Activated naive CD4-positive, alpha-beta T cell treated with anti-CD3 and anti-CD28 coated beads for 36 hours (primary cell): ENCODE measurements around the gene KNSTRN. TPM values are rescaled to one million over a fixed set of nuclear protein-coding genes. Genes with fewer than 3 reads are reported as not detected.

ENCODE experiments used
- CTCF ChIA-PET: fragments of 350-600 bp; sonication (Branson Sonifier 250); formaldehyde crosslinking; loops from one replicate; lab custom pipeline; 2021; ENCODE audit warnings: antibody characterized with exemption; lab: Charles Lee
- DNase-seq: peaks from one replicate; pipeline ENCODE4 v3.0.0-alpha.2; 2020
- H3K27ac Mint-ChIP-seq: one replicate; pipeline ENCODE4 v1.8.0; 2021; ENCODE audit warnings: mild to moderate bottlenecking, mixed read lengths
- H3K27me3 Mint-ChIP-seq: one replicate; pipeline ENCODE4 v1.8.0; 2021; ENCODE audit warnings: low read depth, mixed read lengths
- H3K36me3 Mint-ChIP-seq: one replicate; pipeline ENCODE4 v1.8.0; 2021; ENCODE audit warnings: low read depth, mixed read lengths
- H3K4me1 Mint-ChIP-seq: one replicate; pipeline ENCODE4 v1.8.0; 2021; ENCODE audit warnings: low read depth, mixed read lengths
- H3K4me3 Mint-ChIP-seq: one replicate; pipeline ENCODE4 v1.8.0; 2021; ENCODE audit warnings: mild to moderate bottlenecking, moderate library complexity, mixed read lengths
- H3K9me3 Mint-ChIP-seq: one replicate; pipeline ENCODE4 v1.8.0; 2021; ENCODE audit warnings: mixed read lengths
- intact Hi-C: fragments of 100-400 bp; cut with micrococcal nuclease; formaldehyde crosslinking; loops from one replicate; pipeline ENCODE4 v1.15.1; 2023
- total RNA-seq, 2 experiments: library from RNA; stranded (reverse); gene quantifications; one replicate each; pipeline ENCODE4 v1.2.3, GENCODE V29; 2021

The KNSTRN gene
- total RNA-seq, 2 experiments from 2014 or later, result 60.7 to 62.1 TPM

GRCh38 chr15:40347559-40348473 is 34.7 kb upstream of the KNSTRN start:
- Mint-ChIP-seq H3K27ac (no peak overlapping the region), H3K9me3 (no peaks in the 10 kb centered on the region), H3K27me3 (no peaks in the 10 kb centered on the region), H3K36me3 (no peaks in the 10 kb centered on the region), H3K4me1 (no peaks in the 10 kb centered on the region), H3K4me3 (no peak overlapping the region)
- no peak for DNase-seq
- intact Hi-C loops, result no loop called here
- CTCF ChIA-PET, result interaction anchor here (1.0 kb wide), 1 partner anchor 74 kb away, joined by 3 read pairs; no protein-coding TSS in a partner anchor

GRCh38 chr15:40348474-40348870 is 34.0 kb upstream of the KNSTRN start:
- no peaks in the 10 kb centered on the region for H3K36me3 Mint-ChIP-seq
- CTCF ChIA-PET, result interaction anchor here (1.0 kb wide), 1 partner anchor 74 kb away, joined by 3 read pairs; no protein-coding TSS in a partner anchor
- no peak overlapping the region for H3K27ac Mint-ChIP-seq
- H3K4me3 Mint-ChIP-seq, result no peak overlapping the region
- no peaks in the 10 kb centered on the region for H3K27me3 Mint-ChIP-seq
- H3K4me1 Mint-ChIP-seq, result no peaks in the 10 kb centered on the region
- no peaks in the 10 kb centered on the region for H3K9me3 Mint-ChIP-seq
- DNase-seq, result no peak
- intact Hi-C loops, result no loop called here

- H3K9me3 Mint-ChIP-seq, result no peaks in the 10 kb centered on the region
- CTCF ChIA-PET, result interaction anchor here (1.1 kb wide), 1 partner anchor 10 kb away, joined by 3 read pairs; no protein-coding TSS in a partner anchor
- H3K4me3 Mint-ChIP-seq, result no peak overlapping the region
- no peak overlapping the region for H3K27ac Mint-ChIP-seq
- DNase-seq, result no peak
- no peaks in the 10 kb centered on the region for H3K36me3 Mint-ChIP-seq
- H3K4me1 Mint-ChIP-seq, result no peaks in the 10 kb centered on the region
- intact Hi-C loops, result no loop called here
- no peaks in the 10 kb centered on the region for H3K27me3 Mint-ChIP-seq
Measured at GRCh38 chr15:40349163-40349562, 33.4 kb upstream of the KNSTRN start.

- CTCF ChIA-PET, result interaction anchor here (2.0 to 3.6 kb wide), 2 partner anchors 14 to 69 kb away, joined by 6 to 23 read pairs; no protein-coding TSS in a partner anchor
- no peak overlapping the region for H3K27ac Mint-ChIP-seq
- intact Hi-C loops, result no loop called here
- no peak for DNase-seq
- no peaks in the 10 kb centered on the region for H3K36me3 Mint-ChIP-seq
- H3K4me1 Mint-ChIP-seq, result no peaks in the 10 kb centered on the region
- H3K9me3 Mint-ChIP-seq, result no peaks in the 10 kb centered on the region
- H3K4me3 Mint-ChIP-seq, result no peak overlapping the region
- H3K27me3 Mint-ChIP-seq, result peaks cover 5% of the 10 kb centered on the region
Measured at GRCh38 chr15:40352281-40352901, 30.1 kb upstream of the KNSTRN start.

GRCh38 chr15:40353697-40354096 is 28.8 kb upstream of the KNSTRN start:
- CTCF ChIA-PET, result interaction anchor here (1.0 to 3.6 kb wide), 2 partner anchors 9 to 15 kb away, joined by 4 to 23 read pairs; no protein-coding TSS in a partner anchor
- no peaks in the 10 kb centered on the region for H3K36me3 Mint-ChIP-seq
- intact Hi-C loops, result no loop called here
- H3K4me1 Mint-ChIP-seq, result peaks cover 2% of the 10 kb centered on the region
- H3K4me3 Mint-ChIP-seq, result no peak overlapping the region
- no peaks in the 10 kb centered on the region for H3K9me3 Mint-ChIP-seq
- H3K27ac Mint-ChIP-seq, result no peak overlapping the region
- peaks cover 5% of the 10 kb centered on the region for H3K27me3 Mint-ChIP-seq
- DNase-seq, result no peak

GRCh38 chr15:40354408-40355171 is 27.9 kb upstream of the KNSTRN start:
- intact Hi-C loops, result loop anchor here (5.0 kb wide), 1 partner anchor 47 kb away; the partner anchor contains the start of gene PLCB2
- Mint-ChIP-seq H3K4me3 (no peak overlapping the region), H3K36me3 (no peaks in the 10 kb centered on the region), H3K4me1 (peaks cover 2% of the 10 kb centered on the region), H3K27ac (no peak overlapping the region), H3K9me3 (no peaks in the 10 kb centered on the region), H3K27me3 (peaks cover 5% of the 10 kb centered on the region)
- CTCF ChIA-PET, result interaction anchor here (0.6 to 3.6 kb wide), 9 partner anchors 10 to 125 kb away, joined by 3 to 23 read pairs (median 6); no protein-coding TSS in a partner anchor
- no peak for DNase-seq

GRCh38 chr15:40355976-40356585 is 26.4 kb upstream of the KNSTRN start:
- no peak overlapping the region for H3K4me3 Mint-ChIP-seq
- H3K27me3 Mint-ChIP-seq, result peaks cover 5% of the 10 kb centered on the region
- no peak for DNase-seq
- intact Hi-C loops, result loop anchor here (5.0 kb wide), 1 partner anchor 49 kb away; the partner anchor contains the start of gene PLCB2
- H3K9me3 Mint-ChIP-seq, result no peaks in the 10 kb centered on the region
- CTCF ChIA-PET, result interaction anchor here (0.7 to 2.3 kb wide), 7 partner anchors 11 to 49 kb away, joined by 3 to 21 read pairs (median 6); no protein-coding TSS in a partner anchor
- H3K4me1 Mint-ChIP-seq, result peaks cover 2% of the 10 kb centered on the region
- no peaks in the 10 kb centered on the region for H3K36me3 Mint-ChIP-seq
- no peak overlapping the region for H3K27ac Mint-ChIP-seq

- no peak overlapping the region for H3K27ac Mint-ChIP-seq
- no peaks in the 10 kb centered on the region for H3K36me3 Mint-ChIP-seq
- H3K4me1 Mint-ChIP-seq, result peaks cover 2% of the 10 kb centered on the region
- no peak for DNase-seq
- intact Hi-C loops, result loop anchor here (5.0 kb wide), 1 partner anchor 50 kb away; the partner anchor contains the start of gene PLCB2
- H3K9me3 Mint-ChIP-seq, result no peaks in the 10 kb centered on the region
- H3K27me3 Mint-ChIP-seq, result peaks cover 5% of the 10 kb centered on the region
- CTCF ChIA-PET, result interaction anchor here (0.8 to 2.3 kb wide), 5 partner anchors 11 to 66 kb away, joined by 3 to 16 read pairs (median 3); no protein-coding TSS in a partner anchor
- H3K4me3 Mint-ChIP-seq, result peak overlapping the region; percentile 16
Measured at GRCh38 chr15:40357246-40357645, 25.3 kb upstream of the KNSTRN start.

- H3K27ac Mint-ChIP-seq, result no peak within 1 kb of the TSS
- DNase-seq, result peak; percentile 90
- intact Hi-C loops, result loop anchor here (1.0 to 5.0 kb wide), 4 partner anchors 10 to 51 kb away; partner anchors contain the start of genes KNSTRN and PLCB2
- H3K9me3 Mint-ChIP-seq, result no peaks in the 10 kb centered on the region
- H3K4me3 Mint-ChIP-seq, result peak within 1 kb of the TSS; percentile 72
- H3K27me3 Mint-ChIP-seq, result peaks cover 5% of the 10 kb centered on the region
- no peaks in the 10 kb centered on the region for H3K36me3 Mint-ChIP-seq
- peaks cover 2% of the 10 kb centered on the region for H3K4me1 Mint-ChIP-seq
- CTCF ChIA-PET, result interaction anchor here (0.8 to 2.3 kb wide), 5 partner anchors 10 to 65 kb away, joined by 3 to 16 read pairs (median 3); no protein-coding TSS in a partner anchor
Measured at GRCh38 chr15:40357723-40358470, 24.6 kb upstream of the KNSTRN start, which contains the start of gene DISP2. Gene DISP2, plus strand, starts transcription at chr15:40358219. Its CDS starts 103 bp downstream, at chr15:40358322.

- peaks cover 2% of the 10 kb centered on the region for H3K4me1 Mint-ChIP-seq
- peak overlapping the region; percentile 57 for H3K4me3 Mint-ChIP-seq
- intact Hi-C loops, result loop anchor here (1.0 to 5.0 kb wide), 4 partner anchors 10 to 51 kb away; partner anchors contain the start of genes KNSTRN and PLCB2
- H3K36me3 Mint-ChIP-seq, result no peaks in the 10 kb centered on the region
- H3K27me3 Mint-ChIP-seq, result peaks cover 5% of the 10 kb centered on the region
- H3K27ac Mint-ChIP-seq, result no peak overlapping the region
- H3K9me3 Mint-ChIP-seq, result no peaks in the 10 kb centered on the region
- DNase-seq, result no peak
- CTCF ChIA-PET, result interaction anchor here (2.3 kb wide), 1 partner anchor 14 kb away, joined by 16 read pairs; no protein-coding TSS in a partner anchor
Measured at GRCh38 chr15:40358471-40359353, 23.8 kb upstream of the KNSTRN start.
